GM21423 (cell line): Measurements from ENCODE around the gene RALB.
"Not testable (repeated sequence)": the region's sequence is repeated elsewhere in the genome, so short reads cannot be mapped to it uniquely, and the experiment has no call there.

Experiments used
- ATAC-seq: cut with Tn5 transposase; IDR thresholded peaks from one replicate; pipeline ENCODE4 v1.9.1; 2021; ENCODE audit warnings: mild to moderate bottlenecking, moderate library complexity; ENCODE audit not compliant: unreplicated experiment

Gene RALB

DNA sequence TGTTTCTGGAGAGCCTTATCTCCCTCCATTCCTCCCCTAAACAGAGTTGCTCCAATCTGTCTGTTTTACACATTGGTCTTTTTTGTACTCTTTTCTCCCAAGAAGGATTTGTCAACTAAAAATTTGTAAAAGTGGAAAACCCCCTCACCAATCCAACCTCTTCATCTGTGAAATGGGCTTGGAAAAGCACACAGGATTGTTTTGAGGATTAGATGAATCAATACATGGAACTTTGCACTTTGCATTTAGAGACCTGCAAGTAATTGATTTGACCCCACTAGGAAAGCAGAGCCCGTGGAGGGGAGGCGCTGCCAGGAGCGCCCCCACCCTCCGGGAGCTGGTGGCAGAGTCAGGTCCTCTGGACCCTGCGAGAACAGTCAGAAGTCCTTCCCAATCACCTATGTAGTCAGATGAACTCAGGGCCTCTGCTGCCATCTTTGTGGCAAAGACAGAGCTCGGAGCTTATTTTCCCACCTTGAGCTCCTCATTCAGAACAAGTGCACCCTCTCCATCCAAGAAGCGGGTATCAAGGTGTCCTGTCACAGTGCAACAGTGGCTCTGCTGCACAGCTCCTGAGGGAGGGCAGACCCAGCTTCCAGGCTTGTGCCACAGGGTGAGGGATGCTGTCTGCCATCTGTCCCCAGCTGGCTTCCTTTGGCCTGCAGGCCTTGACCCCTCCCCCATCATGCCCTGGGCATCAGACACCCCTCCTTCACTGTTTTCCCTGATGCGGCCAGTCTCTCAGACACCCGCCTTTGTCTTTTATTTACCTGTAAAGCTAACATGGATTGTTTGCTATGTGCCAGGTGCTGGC is 27.7 kb upstream of the RALB start:
- ATAC-seq = no peak

DNA sequence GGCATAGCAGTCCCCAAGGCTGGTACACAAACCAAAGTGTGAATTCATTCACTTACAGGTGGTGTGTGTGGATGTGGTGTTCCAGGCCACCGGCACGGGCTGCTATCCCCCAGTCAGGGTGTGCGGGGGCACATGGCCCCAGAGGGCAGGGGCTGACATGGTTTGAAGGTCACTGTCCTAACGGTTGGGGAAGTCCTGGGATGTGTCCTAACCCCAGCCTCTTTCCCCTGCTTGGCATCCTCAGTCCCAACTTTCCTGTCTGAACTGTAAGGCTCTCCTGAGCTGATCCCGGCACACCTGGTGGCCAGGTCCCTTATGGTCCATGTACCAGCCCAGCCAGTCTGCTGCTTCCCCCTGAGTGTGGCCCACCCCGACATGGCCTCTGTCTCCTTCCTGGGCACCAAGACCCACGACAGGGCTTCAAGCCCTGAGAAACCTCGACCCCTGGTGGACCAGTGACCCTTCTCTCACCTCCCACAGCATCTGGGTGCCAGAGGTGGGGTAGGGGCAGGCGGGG is 27.0 kb upstream of the RALB start:
- ATAC-seq = no peak

DNA sequence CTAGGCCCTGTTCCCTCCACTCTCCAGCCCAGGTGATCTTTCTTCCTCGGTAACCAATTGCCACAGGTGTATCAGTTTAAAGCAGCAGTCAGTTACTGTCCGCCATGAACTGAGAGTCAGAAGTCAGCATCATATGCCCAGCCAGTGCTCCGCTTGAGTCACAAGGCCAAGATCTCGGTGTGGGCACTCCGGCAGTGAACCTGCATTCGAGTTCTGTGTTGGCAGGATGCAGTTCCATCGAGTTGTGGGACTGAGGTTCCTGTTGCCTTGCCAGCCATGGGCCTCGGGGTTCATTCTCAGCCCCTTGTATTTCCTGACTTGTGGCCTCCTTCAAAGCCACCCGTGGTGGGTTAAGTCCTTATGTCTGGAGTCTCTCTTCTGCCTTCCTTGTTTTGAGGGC is 26.3 kb upstream of the RALB start:
- no peak for ATAC-seq

DNA sequence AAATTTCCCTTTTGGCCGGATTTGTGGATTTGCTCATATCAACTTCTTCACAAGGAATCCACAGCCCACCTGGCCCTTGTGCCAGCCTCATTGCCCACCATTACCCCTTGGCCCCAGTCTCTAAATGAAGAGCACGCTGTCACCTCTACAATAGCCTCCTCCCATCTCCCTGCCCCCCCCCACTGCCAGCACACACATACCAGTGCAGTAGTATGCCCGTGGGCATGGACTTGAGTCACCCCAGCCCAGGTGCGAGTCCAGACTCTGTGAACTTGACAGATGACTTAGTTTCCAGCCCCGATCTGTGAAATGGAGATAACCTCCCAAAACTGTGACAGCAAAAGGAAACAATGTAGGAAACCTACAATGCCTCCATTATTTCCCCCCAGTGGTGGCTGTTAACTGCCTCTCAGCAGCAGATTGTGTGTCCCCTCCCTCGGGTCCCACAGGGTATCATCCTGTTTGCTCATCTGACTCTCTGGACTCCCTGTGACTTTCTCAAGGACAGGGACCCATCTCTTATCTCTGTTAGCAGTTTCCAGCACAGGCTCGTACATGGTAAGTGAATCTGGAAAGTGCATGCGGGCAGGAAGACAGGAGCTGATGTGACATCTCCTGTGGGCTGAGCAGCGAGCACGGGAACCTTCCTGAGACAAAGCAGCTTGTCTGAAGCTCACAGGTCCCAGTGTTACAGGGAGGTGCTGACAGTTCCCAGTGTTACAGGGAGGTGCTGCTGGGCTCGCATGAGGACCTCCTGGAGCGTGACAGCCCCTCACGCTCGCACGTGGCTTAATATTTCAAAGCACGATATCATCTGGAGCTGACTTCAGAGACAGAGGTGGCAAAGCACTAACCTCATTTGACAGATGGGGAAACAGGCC is 25.3 kb upstream of the RALB start:
- ATAC-seq = no peak

DNA sequence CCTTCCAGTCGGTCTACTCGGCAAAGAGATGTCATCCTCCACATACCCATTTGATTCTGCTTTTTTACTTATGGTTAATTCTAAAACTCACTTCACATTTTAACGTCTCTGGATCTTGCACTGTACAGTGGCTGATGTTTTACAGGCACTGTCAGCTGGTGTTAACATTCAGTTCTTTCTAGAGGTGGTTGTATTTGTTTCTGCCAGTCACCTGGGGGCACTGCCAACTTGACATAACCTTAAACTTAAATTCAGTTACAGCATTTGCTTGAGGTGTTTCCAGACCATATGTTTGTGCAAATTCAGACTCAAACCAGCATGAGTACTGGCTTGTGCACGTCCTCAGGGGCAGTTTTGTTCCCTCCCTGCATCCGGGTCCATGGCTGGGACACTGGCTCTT is 24.1 kb upstream of the RALB start:
- no peak for ATAC-seq

DNA sequence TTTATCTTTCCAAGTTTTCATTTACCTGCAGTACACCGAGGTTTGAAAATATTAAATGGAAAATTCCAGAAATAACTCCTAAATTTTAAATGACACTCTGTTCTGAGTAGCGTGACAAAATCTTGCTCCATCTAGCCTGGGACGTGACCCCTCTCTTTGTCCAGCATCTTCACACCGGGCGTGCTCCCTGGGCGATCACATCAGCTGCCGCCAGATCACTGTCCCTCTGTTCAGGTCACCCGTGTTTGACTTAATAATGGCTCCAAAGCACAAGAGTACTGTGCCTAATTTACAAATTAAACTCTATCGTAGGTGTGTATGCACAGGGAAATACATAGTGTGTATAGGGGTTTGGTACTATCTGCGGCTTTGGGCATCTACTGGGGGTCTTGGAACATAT is 23.3 kb upstream of the RALB start:
- no peak for ATAC-seq

DNA sequence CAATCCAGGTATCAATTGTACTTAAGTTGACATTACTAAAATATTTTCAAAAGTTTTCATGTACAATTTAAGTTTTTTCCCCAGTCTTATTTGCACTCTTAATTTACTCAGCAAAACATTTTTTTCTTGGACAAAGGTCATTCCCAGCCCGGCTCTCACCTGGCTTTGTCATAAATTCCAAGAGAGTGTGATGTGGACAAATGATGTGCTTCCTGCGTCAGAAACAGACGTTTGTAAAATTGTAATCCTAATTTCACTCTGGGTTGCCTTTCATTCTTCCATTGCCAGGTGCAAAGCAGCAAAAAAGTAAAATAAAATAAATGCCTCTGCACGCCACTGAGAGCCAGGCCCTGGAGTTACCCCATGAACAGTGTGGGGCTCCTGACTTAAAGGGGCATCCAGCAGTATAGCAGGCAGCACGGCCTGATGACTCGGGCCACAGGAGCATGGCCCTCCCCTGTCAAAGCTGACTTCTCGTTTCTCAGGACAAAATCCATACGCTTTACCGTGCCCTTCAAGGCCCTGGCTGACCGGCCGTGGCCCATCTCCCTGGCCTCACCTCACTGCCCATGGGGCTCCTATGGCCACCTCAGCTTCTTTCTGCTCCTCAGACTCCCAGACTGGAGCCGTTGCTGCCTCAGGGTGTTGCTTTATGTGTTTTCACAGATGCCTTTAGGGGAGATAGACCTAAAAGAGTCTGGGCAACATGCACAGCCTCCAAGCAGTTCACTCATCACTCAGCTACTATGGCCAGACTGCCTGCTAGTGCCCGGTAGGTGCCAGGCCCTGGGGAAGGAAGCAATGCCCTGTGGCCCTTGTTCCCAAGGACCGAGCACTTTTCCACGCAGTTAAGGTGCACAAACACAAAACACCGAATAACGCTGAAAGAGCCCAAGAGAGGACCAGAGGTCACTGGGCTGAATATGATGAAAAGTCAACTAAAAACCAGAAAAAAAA is 21.9 kb upstream of the RALB start:
- ATAC-seq = no peak

DNA sequence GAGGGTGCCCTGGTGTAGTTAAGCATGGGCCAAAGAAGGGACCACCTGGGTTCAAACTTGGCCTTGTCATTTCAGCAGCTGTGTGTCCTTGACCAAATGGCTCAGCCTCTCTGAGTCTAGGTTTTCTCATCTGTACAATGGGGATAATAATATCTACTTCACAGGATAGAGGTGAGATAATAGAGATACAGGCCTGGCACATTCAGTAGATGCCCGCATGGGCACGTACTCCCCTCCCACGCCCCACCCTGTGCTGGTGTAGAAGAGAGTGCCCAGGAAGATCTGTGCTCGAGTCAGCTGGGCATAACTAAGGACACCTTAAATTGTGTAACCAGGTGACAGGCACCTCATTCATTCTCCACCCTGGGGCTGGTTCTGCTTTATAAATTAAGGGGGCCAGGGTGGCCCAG is 21.1 kb upstream of the RALB start:
- peak; percentile 18 for ATAC-seq

DNA sequence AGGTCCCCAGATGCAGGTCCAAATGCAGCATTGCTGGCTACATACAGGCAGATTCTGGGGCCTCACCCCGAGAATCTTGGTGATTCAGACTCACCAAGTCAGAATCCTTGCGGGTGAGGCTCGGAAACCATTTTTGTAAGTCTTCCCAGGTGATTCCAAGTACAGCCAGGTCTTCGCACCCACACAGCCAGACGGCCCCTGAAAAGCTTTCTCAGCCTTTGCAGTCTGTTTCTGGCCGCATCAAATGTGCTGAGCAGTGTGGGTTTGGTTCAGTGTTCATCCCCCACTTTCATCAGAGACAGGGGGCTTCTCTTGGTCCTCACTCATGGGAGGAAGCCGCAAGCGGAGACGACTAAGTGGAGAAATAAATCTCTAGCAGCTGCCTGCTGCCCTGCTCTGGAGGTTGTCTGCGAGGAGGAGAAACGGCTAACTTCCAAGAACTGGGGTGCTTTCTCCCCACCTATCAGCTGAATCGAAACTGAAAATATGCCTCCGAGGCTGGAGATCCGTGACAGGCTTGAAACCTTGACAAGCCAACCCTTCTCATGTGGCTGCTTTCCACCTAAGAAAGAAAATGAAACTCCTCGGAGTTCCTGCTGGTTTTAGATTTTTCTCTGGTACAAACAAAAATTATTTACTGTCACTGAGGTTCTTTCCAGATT is 20.5 kb upstream of the RALB start:
- peak; percentile 83 for ATAC-seq

DNA sequence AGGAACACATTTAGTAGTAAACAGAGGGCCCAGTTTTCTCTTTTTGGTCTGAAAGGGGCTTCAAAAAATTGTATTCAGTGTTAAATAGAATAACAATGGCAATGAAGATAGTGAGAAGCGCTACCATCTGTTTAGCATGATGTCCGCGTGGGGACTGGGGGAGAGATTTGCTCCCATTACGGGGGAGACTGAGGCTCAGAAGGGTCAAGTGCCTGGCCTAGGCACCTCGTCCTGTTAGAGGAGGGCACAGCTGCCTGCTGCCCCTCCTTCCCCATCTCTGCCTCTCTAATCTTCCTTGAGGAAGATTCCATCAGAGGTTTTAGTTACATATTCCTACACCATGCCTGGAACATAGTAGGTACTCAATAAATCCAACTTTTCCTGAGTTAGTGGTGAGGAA is 19.4 kb upstream of the RALB start:
- no peak for ATAC-seq

DNA sequence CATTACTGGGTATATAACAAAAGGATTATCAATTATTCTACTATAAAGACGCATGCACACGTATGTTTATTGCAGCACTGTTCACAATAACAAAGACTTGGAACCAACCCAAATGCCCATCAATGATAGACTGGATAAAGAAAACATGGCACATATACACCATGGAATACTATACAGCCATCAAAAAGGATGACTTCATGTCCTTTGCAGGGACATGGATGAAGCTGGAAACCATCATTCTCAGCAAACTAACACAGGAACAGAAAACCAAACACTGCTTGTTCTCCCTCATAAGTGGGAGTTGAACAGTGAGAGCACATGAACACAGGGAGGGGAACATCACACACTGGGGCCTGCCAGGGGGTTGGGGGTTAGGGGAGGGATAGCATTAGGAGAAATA is 17.5 kb upstream of the RALB start:
- not testable (repeated sequence) for ATAC-seq

DNA sequence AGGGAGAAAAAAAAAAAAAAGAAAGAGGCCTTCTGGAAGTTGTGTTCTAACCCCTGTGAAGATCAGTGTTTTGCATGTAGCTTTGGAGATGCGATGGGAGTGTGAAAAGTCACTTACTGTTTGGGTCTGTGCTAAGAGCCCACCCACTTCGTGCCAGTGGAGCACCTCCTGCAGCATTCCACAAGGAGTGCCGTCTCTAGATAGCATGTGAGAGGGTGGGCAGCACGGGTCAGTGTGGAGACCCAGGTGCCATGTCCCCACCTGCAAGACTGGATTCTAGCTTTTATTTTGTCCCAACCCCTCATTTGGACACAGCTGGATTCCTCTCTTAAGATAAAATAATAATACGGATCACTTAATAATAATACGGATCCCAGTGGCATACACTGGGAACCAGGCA is 17.0 kb upstream of the RALB start:
- no peak for ATAC-seq

DNA sequence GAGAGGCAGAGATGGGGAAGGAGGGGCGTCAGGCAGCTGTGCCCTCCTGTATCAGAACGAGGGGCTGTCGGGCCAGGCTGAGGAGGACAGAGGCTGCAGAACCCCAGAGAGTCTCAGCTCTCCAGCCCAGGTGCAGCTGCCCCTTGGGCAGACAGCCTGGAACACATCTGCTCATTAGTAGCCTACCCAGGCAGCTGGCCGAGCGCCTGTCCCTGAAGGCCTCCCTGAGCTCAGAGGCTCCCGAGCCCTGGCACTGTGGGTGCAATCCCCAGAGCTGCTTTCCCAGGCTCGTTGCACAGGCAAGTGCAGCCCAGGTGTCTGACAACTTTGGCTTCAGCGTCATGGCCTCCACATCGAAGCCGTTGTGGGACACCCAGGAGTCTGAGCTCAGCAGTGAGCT is 16.3 kb upstream of the RALB start:
- no peak for ATAC-seq

DNA sequence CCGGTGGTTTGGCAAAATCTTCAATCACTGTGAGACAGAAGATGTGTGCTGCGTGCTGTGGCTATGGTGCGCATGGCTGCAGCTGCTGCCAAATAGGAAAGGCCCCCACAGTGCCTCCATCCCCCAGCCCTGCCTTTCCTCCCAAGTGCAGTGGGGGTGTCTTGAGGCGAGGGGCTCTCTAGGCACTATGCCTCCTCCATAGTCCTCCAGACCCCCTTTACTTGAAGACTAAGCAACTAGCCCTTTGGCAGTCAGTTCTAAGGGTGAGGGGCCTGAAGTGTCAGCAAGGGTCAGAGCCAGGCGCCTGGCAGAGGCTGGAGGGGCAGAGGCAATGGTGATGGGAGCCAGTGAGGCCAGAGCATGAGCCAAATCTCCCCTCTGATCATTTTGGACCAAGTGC is 15.9 kb upstream of the RALB start:
- no peak for ATAC-seq

DNA sequence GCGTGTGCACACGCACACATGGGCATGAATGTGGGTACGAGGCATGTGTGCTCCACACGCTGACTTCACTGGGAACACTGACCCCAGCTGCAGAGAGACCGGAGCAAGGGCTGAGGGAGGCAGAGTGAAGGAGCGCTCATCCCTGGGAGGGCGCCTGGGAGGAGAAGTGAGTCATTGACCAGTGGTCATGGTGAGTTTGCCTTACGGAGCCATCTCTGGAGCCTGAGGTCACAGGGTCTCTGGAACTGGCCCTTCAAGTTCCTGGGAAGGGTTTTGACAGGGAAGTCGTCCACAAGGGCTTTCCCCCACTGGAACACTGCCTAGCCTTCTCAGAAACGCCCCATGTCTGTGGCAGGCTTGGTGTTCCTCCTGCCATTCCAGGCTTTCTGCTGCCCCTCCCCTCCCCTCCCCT is 15.2 kb upstream of the RALB start:
- no peak for ATAC-seq

DNA sequence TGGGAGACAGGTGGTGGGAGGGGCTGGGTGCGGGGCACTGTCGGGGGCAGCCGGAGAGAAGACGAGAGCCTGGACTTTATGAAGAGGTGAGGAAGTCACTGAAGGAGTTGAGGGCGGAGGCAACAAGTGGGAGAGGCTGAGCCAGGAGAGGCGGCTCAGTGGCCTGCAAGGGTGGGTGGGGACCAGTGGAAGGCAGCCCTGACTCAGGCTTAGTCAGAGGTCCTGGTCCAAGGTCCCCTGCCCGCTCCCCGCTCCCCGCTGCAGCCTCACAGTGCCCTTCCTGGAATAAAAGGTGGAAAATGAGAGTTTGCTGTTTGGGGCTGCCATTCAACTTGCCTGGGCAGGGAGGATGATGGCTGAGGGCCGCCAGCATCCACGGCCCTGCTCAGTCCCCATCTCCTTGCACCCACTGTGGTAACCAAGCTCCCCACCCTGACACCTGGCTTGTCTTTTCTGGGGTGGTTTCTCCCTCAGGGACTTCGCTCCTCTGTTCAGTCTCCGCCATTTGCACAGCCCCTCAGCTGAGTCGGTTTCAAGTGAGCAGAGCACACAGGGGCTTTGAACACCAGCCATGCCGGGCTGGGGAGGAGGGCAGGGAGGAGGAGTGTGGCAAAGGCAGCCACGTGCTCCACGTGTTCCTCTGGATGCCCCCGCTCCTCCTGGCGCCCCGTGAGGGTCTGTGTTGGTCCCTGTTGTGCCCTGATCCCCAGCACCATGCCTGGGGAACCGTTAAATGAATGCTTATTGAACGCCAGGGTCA is 13.7 kb upstream of the RALB start:
- no peak for ATAC-seq

DNA sequence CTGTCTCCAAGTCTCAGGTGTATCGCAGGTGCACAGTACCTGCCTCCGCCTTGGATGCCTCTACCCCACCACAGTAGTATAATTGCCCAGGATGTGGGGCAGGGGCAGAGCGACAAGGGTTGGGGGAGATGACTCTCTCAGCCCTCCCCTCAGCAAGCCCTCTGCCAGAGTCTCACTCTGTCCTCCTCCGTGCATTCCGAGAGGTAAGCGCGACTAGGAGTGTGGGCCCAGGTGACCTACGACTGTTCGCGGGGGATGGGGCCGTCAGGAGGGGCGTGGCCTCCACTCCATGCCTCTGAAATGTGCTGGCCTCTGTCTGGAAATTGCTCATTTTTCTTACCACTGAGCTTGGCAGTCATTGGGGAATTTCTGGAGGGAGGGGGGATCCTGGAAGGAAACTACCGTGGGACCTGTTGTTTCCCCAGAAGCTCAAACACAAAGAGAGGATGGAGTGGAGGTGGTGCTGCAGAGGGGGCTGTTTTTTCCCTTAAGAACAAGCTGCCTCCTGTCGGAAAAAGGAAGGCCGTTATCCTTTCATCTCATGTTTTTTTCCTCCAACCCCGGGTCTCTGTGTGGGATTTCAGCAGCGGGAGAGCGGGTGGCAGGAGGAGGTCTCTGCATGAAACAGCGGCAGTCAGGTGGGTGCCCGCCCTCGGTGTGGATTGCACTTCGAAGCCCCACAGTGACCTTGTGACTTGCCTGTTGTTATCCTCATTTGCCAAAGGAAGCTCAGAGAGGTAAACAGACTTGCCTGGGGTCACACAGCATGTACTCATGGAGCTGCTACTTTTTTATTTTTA is 13.0 kb upstream of the RALB start:
- ATAC-seq = no peak

DNA sequence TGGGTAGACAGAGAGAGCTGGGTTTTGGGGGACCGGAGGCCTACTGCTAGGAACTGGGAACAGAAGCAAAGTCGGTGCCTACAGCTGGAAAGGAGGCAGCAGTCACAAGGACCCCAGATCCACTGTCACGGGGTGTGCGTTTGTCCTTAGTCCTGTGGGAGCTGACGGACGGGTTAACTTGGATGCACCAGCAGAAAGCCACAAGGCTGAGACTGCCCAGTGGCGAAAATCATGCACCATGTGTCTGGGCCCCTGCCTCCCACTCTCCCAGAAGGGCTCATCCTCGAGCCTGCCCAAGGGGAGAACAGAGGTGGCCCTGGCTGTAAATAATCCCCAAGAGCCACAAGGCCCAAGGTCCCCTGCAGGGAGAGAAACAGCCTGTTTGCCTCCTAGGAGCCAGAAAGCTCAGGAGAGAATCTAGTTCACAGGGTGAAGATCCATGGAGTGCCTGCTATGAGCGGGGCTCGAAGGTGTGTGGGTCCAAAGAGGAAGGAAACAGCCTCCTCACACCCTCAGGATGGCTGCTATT is 11.7 kb upstream of the RALB start:
- ATAC-seq = no peak

DNA sequence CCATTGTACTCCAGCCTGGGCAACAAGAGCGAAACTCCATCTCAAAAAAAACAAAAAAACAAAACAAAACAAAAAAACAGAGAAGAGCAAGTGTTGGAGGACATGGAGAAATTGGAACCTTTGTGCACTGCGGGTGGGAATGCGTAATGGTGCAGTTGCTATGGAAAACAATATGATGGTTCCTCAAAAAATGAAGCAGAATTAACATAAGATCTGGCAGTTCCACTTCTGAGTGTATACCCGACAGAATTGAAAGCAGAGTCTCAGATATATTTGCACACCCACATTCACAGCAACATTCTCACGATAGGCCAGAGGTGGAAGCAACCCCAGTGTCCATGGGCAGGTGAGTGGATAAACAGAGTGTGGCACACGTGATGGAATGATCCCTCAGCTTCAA is 11.0 kb upstream of the RALB start:
- no peak for ATAC-seq
